ENCODE measurements around the gene MINDY4. TPM values are rescaled to one million over a fixed set of nuclear protein-coding genes. Genes with fewer than 3 reads are reported as not detected.

Gene MINDY4
- 3.7 and 3.8 TPM in 2 replicates for total RNA-seq

DNA sequence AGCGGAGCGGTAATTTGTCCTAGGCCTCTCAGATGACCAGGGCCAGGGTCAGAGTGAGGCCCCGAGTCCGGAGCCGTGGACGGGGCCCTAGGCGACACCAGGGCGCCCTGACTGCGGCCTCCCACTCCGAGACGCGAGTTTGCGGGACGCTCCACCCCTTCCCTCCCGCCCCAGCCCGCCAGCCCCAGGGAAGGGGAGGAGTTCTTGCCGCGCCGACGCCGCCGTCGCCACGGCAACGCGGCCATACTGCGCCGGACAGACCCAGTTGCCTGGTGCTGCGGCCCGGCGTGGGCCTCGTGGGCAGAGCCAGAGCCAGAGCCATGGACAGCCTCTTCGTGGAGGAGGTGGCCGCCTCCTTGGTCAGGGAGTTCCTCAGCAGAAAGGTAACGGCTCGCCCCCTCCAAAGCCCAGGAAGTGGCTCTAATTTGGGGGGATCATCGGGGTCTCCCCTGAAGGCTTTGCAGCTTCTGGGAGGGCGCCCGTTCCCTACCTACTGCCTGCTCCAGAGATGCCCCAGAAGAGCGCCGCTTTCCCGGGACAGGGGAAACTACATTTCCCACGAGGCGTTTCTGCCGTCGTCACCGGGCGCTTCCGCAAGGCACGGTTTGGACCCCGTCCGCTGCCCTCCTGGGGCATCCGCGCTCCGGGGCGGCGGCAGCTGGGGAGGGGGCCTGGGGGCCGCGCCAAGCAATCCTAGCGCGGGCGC is at the start of gene MINDY4:
TSS of gene MINDY4 (plus strand) at position 244 of the 706 bp plus-strand sequence. CDS start at position 321, 77 bp downstream.

DNA sequence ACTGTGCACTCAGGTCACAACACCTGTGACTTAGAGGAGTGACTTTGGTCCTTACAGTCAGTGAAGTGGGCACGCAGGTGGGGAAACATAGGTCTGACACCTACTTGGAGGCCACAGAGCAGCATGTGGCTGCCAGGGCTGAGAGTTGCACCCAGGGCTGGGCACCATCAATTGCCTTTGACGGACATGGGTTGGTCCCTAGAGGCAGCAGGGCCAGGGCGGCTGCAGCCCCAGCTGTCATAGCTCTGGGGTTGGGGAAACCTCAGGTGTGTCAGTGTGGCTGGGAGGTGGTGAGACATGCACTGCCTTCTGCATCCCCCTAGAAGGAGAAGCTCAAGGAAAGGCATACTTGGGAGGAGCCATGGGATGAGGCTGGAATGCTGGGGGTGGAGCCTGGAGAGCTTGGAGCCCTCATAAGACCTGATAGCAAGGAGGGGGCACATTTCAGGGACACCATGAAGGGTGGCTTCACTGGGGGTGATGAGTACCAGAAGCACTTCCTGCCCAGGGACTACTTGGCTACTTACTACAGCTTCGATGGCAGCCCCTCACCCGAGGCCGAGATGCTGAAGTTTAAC is 19.4 kb upstream of the MINDY4 start, which contains the start of gene INMT:
TSS of gene INMT (plus strand) at position 440 of the 578 bp plus-strand sequence. CDS start at position 456, 16 bp downstream.

DNA sequence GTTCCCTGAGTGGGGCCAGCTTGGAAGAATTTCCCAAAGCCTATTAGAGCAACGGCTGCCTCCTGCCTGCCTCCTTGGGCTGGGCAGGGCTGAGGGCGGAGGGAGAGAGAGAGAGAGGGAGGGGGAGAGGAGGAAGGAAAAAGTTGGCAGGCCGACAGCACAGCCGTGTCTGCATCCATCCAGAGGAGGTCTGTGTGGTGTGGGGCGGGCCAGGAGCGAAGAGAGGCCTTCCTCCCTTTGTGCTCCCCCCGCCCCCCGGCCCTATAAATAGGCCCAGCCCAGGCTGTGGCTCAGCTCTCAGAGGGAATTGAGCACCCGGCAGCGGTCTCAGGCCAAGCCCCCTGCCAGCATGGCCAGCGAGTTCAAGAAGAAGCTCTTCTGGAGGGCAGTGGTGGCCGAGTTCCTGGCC is 140.3 kb downstream of the MINDY4 start, which contains the start of gene AQP1:
TSS of gene AQP1 (plus strand) at position 293 of the 409 bp plus-strand sequence. CDS start at position 350, 57 bp downstream.

Other genes with a start within 250 kb of the MINDY4 start
- 273 and 306 TPM in 2 replicates for gene GARS1, start 176.5 kb upstream of the MINDY4 start, total RNA-seq
- gene CRHR2, start 89.0 kb upstream of the MINDY4 start, total RNA-seq, result not detected in 2 replicates
- 0.13 TPM in 1 of 2 replicates, not detected in the other for gene INMT, start 19.3 kb upstream of the MINDY4 start, total RNA-seq
- 0.49 and 10.3 TPM in 2 replicates for gene AQP1, start 140.4 kb downstream of the MINDY4 start, total RNA-seq
- not detected in 2 replicates for gene GHRHR, start 192.5 kb downstream of the MINDY4 start, total RNA-seq